GM19372 (cell line): ENCODE measurements around the gene SH3RF3.

Experiments used
- ATAC-seq: cut with Tn5 transposase; IDR thresholded peaks from one replicate; pipeline ENCODE4 v1.9.1; 2021; ENCODE audit warnings: mild to moderate bottlenecking, low read depth, moderate library complexity; ENCODE audit not compliant: unreplicated experiment

SH3RF3 gene

DNA sequence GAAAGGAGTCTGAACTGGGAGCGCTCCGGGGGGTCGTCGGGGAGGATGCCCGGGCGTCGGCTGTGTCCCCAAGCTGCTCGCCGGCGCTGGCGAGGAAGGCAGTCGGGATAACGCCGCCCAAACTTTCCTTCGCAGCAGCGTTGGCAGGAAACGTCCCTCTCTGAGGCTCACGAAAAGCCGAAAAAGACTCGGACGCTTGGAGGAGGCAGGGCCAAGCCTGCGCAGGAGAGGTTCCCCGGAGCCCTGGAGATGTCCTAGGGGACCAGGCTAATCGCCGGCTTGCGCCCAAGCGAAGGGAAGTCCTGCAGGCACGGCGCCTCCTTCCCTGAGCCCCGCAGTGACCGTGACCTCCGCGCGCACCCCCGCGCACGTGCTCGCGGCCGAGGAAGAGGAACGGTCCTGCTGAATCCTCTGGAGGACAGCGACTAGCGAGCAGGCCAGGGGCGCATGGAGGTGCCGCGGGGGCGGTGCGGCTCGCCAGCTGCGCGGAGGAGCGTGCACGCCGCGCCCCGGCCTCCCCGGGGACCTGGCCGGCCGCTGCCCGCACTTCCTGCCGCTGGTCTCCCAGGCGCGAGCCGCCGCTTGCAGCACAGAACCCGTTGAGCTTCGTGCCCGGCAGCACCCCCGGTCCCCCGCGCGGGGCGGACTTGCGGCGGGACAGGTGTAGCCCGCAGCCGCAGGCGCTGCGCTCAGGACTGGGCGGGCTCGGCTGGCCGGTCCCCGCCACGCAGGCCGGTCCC lies at the start of gene SH3RF3:
TSS of gene SH3RF3 (plus strand) at position 590 of the 740 bp plus-strand sequence.
- ATAC-seq, result no peak

DNA sequence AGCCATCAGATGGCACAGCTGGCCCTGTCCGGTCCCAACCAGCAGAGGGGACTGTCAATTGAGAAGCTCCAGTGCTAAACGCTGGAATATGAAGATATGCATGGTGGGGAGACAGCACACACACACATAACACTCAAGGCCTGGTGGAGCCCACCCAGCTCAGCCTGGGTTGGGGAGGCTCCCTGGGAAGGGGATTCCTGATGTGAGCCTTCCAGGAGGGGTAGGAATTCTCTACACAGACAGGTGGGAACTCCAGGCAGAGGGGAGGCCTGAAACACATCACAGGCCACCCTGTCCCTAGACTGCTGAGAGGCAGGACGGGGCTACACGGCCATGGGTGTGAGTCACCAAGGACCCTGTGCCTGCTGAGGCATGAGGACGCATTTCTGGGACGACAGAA lies 49.4 kb upstream of the SH3RF3 start:
- no peak for ATAC-seq

DNA sequence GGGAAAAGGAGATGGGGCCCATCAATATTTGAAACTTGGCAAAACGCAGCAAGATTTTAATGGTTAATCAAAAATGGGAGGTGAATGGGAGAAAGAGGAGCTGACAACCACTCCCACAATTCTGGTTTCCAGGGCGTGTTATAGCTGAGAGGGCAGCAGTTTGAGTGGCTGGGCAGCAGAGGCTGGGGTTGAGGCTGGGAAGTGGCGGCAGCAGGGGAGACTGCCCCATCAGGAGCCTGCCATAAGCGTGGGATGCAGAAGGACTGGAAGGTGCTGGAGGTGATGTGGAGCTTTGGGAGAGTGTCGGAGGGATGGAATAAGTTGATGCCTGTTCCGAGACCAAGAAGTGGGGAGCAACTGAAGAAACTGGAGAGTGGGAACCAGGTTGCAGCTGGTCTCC lies 48.9 kb upstream of the SH3RF3 start:
- ATAC-seq, result no peak

DNA sequence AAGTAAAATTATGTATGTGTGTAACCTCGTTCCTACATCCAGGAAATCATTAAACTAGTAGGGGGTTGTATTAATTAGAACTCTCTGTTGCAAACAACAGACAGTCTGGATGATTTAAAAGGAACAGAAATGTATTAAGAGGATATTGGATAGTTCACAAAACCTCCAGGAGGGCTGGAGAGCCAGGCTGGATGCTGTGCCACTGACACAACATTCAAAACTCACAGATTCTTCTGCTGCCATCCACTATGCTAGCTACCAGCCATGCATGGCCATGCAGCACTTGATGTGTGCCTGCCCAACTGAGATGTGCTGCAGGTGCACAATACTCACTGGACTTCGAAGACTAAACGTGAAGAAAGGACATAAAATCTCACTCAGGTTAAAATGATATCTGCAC lies 48.2 kb upstream of the SH3RF3 start:
- ATAC-seq, result no peak

DNA sequence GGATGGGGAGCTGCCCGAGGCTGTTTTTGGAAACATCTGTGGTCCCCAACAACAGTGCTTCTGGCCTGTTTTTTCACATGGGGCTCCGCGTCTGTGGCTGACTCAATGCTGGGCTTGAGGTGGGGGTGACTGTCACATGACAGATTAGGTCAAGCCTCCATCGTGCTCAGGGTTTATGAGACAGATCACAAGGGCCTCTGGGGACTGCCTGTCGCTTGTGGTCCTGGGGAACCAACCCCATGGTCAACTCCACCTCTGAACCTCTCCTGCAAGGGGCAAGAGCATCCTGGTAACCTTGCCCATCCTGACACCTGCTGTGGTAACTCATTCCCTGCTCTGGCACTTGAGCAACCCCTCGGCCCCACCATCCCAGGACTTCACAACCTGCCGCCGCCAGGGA lies 47.6 kb upstream of the SH3RF3 start:
- ATAC-seq, result no peak

DNA sequence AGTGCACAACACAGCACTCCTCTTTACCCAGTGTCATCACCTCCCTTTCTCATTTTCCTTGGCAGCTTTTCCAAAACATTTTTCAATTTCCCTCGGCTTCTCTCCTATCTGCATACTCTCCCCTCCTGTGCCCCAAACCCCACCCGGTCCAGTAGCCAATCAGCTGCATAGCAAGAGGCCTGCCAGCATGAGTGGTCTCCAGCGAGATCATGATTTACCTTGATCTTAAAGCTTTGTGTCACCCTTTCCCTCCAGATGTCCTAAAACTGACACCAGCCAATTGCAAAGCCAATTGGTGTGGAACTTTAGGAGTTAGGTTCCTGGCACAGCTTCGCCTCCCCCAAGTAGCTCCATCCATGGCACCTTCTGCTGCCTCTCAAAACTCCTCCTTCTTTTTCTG lies 45.2 kb upstream of the SH3RF3 start:
- no peak for ATAC-seq

DNA sequence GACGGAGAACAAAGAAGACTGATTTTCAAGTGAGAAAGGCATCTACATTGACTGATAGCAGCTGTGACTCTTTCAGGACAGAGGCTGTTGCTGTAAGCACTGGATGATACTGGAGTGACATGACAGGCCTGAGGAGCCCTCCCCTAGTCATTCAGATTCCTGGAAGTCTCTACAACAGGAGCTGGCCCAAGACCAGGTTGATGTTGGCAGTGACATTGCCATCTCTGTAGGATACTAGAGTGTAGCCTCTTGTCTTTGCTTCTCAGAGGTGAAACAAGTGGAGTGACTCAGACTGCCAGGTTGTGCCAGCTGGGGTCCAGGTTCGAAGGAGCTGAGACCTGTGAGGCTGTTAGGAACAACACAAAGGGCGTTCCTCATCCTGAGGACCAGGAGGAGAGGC lies 44.7 kb upstream of the SH3RF3 start:
- ATAC-seq, result no peak

DNA sequence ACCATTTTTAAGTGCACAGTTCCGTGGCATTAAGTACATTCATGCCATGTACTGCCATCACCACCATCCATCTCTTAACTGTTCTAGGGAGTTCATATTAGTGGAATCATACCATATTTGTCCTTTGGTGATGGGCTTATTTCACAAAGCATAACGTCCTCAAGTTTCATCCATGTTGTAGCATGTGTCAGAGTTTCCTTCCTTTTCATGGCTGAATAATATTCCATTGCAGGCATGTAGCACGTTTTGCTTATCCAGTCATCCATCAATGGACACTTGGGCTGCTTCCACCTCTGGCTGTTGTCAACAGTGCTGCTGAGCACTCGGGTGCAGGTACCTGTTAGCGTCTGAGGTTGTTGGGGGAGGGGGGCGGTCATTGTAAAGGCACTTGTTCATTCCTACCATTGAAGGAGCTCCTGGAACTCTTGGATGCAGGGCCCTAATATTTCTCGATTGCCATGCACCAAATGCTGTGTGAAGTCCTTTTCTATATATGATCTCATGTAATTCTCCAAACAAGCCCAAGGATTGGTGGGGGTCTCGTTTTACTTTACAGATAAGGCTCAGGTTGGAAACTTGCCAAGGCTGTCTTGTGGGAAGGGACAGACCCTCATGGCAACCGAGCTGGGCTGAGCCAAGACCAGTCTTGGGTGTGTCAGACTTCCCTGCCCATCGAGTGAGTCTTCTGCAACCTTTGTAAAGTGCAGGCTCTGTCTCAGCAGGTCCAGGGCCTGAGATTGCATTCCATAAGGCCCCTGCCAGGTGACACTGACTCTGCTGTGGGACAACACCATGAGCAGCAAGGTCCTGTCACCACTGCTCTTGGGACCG lies 42.9 kb upstream of the SH3RF3 start:
- no peak for ATAC-seq

DNA sequence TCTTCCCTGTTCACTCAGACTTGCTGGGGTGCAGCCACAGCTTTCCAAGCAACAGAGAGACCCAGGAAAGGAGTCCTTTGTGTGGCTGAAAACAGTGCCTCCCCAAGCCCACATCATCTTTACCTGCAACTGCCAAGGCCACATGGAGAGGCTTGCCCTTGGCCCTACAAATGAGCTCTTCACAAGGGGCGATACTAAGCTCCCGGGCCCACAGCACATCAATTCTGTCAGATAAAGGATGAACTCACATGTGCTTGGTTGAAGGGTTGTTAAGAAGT lies 42.3 kb upstream of the SH3RF3 start:
- no peak for ATAC-seq

DNA sequence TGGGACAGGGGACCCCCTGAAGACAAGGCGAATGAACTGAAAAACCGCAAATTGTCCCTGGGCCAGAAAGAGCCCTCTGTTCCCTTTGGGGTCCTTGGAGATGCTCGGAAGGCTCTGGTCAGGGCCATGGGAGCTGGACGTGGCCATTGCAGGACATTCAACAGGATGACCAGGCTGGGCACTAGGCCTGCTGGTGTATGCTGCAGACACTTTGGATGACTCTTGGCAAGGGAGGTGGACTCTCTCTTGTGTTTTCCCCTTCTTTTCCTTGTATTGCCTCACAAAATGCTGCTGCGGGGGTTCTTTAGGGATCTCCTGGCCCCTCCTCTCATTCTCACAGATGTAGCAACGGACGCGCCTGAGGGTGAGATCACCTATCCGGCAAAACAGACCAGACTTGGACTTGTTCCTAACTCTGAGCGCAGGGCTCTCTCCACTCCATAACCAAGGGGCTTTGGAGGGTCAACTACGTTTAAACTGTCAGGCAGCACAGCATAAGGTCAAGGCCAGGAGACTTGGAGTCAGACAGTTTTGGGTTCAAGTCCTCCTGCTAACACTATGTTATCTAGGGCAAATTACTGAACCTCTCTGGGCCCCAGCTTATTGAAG lies 41.8 kb upstream of the SH3RF3 start:
- ATAC-seq, result no peak

DNA sequence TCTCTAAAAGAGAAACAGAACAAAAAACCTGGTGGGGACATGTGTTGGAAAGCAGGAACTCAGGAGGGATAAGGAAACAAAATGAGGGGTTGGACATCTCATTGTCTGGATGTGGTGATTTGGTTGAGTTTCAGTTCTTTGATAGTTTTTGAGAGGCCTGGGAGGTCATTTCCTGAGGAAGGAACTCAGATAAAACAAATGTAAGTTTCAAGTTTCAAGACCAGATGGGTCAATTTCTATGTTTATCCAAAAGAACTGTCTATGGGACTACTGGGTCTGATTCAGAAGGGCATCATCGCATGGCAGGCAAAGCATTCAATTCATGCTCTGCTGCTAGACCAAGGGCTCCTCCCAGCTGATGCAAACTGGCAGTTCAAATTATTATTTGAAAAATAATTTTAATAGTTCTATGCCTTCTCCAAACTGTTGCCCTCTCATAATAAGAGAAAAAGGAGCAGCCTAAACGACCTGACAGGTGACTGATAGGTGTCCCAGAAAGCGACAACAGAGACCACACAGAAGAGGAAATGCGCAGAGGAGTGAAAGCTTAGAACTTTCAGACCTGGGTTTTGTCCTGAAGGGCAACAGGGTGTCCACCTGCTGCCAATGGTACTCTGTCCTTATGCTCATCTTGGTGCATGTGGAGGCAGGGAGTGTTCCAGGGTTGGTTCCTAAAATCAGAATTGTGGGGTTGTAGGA lies 39.3 kb upstream of the SH3RF3 start:
- no peak for ATAC-seq

DNA sequence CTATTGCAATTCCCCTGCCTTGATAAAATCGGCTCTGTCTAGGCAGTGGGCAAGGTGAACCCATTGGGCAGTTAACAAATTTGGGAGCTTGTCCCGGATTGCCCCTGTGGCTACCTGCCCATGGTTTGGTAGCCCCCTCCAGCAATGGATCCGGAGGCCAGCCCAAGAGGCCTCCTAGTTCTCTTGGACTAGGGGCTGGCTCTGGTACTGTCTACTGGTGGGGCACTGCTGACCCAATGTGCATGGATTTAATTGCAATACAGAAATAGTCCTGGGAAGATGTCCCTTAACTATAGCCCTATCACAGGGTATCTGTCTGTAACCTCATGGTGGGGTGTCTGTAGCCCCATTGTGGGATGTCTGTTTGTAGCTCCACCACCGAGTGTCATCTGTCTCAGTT lies 37.5 kb upstream of the SH3RF3 start:
- no peak for ATAC-seq

DNA sequence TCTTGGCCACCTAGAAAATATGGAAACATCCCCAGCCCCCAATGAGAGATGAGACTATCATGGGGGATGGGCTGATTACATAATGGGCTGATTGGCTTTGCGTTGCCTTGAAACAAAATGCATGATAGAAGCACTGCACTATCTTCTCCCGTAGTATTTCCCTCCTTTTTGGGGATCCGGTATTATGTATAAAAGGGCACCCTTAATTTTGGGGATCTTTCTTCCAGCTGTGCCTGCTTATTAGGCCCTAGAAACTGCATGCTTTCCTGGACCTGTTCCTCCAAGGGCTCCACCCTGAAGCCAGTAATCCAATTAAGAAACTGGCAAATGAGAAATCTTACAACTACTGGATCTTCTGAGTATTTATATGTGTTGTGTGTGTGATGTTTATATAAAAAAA lies 34.9 kb upstream of the SH3RF3 start:
- ATAC-seq, result no peak

DNA sequence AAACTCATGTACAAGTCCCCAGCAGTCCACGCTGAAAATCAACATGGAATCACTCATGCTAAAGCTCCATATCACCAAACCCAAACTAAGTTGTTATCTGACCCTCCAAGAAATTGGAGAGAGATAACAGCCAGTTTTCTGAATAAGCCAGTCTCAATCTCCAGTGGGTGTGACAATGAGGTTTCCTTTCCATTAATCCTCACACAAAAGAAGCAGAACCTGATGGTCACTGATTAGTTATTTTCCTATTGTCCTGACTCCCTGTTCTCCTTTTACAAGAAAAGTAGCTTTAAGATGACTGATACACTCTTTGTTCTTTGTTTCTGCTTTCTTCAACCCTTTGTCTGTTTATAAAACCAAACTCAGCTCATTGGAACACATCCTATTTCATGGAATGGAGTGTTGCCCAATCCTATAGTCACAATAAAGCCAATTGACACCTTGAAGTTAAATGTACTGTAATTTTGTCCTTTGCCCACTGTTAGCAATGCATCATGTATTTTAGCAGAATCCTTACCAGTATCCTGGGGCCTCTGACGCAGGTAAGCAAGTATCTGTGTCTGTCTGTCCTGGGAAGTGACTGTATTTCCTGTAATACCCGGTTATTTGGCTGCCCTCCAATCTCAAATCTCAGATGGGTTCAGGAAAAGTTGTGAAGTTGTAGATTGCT lies 30.6 kb upstream of the SH3RF3 start:
- ATAC-seq, result no peak

DNA sequence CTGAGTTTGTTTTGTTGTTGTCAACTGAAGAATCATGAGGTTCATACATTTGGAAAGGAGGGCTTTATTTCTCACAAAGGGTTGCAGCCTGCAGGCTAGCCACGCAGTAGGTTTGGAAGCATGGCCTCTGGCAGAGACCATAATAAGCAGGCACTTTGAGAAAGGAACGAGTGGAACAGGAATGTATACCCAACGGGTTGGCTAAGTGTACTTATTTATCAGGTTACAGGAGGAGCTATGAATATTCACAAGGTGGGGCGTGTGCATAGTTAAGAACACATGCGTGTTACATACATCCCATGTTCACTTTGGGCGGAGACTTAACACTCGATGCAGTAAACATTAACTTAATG lies 30.1 kb upstream of the SH3RF3 start:
- ATAC-seq, result no peak

DNA sequence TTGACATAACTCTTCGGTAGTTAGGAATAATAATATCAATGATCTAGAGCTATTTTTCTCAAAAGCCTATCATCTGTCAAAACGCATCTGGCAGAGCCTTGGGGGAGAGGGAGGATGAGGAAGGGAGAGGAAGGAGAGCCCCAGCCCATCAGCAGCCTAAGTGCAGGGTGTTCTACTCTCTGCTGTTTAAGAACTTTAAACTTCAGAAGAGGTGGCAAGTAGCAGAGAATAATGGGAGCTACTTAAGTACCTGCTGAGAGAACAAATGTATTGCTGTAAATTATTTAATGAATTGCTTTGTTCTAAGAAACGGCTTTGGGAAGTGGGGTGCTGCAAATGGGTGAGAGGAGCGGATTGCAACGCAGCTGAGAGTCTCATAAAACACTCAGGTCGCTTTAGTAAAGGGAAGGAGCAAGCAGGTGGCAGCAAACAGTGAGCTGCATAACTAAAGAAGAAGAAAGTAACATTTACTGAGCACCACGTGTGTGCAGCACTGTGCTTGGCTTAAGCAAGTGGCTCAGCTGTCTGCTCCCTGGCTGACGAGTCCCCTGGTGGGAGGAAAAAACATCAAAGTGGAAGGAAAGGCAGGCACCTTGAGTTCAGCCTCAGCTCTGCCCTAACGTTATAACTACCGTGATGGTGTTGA lies 26.3 kb upstream of the SH3RF3 start:
- no peak for ATAC-seq

DNA sequence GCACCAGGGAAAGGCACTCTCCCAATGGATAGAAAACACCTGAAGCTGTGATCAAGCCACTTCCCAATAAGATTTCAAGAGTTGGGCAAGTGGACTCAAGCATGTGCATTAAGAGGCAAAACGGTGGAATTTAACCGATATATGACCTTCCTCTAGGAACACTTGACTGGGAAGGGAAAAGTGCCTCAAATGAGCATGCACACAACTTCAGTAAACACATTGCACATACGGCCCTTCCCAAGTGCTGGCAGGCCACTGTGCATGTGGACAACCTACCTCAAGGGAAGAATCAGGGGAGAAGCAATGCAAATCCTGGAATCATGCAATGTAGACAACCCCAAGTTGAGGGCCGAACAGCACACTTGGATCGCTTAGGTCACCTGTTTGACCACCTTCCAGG lies 23.9 kb upstream of the SH3RF3 start:
- no peak for ATAC-seq

DNA sequence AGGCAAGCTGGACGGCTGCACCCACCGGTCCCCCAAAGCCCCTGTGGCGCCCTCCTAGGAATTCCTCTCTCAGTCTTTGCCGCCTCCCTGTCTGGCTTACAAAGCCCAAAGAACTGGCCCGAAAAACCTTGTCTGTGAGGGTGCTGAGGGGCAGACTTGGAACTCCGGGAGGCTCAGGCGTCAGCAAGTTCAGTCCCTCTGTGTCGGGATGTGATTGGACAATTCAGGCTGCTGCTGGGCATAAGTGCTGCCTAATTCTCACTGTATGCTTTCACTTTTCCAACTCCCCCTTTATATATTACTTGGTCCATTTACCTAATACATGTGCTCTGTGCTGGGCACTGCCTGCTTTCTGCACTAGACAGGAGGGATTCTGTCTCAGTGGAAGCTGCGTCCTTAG lies 20.3 kb upstream of the SH3RF3 start:
- no peak for ATAC-seq

DNA sequence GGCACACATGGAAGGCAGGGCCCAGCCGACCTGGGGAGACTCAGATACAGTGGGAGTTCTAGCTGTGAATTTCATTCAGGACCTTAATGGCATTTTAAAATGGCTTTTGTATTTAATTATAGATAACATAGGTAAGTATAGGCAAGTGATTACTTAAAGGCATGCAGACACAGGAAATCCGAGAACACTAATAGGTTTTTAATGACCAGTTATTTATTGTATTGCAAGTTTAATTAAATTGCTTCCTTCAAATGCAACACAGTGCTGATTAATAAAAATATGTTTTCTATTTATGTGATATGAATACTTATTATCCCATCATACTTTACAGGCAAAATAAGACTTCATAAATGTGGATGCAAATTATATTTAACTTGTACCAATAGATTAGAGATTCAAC lies 19.7 kb upstream of the SH3RF3 start:
- no peak for ATAC-seq

DNA sequence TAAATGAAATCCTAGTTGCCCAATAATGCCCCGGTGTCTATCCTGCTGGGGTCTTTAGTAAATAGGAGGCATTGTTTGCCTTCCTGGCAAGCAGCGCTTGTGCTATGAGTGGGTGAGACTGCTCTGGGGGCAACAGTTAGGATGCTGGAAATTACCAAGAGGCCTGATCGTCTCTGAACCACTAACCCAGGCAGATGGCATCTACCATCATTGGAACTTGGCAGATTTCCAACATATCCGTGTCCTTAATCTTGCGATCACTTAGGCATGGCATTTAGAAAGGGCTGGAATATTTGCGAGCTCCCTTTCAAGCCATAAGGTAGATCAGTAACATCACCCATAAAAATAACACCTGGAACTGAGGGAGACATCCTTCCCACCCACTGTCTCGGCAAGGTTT lies 18.8 kb upstream of the SH3RF3 start:
- ATAC-seq, result no peak
